HG02642 (cell line): ENCODE results near the gene RNF207.
A peak's percentile ranks its signal among the peaks of the same experiment; 100 is the strongest.

Source experiments
- ATAC-seq: cut with Tn5 transposase; IDR thresholded peaks from one replicate; pipeline ENCODE4 v1.9.1; 2021; ENCODE audit warnings: mild to moderate bottlenecking; ENCODE audit not compliant: unreplicated experiment, poor library complexity

The RNF207 gene

DNA sequence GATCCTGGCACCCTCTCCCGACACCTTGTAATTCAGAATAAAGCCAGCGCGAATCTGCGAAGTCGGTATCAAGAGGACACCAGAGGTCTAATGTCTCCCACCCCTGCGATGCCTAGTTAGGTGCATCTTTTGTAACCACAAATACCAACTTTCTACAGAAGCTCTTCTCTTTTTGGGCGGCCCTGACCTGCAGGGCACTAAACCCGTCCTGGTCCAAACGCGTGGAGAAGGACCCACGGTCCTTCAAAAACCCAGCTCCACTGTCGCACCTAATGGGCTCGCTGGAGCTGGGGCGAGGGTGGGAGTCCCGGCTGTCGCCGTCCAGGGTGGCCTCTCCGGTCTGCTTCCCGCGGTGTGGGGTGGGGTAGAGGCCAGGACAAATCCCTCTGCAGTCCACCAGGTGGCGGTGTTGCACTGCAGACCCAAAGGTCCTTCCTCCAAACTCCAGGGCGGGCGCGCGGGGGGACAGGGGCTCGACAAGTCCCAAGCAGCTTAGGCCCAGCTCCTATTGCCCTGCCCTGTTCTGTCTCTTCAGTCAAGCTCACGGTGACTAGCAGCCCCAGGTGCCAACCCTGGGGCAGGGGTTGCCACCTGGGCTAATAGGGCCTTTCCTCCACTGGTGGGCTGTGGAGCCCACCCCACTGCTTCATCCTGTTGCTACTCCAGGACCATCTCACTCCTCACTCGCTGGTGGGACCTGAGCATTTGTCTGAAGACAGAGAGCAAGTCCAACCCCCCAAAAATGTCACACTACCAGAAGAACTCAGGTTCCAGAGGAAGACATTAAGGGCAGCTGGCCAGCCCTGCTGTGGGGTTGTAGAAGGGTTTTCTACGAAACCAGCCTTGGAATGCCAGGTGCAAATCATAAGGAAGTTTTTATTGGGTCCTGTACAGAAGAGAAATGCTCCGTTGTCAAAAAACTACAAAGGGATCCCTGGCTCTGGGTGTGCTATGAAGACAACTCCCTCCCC lies 40.9 kb downstream of the RNF207 start:
- ATAC-seq = peak; percentile 45

DNA sequence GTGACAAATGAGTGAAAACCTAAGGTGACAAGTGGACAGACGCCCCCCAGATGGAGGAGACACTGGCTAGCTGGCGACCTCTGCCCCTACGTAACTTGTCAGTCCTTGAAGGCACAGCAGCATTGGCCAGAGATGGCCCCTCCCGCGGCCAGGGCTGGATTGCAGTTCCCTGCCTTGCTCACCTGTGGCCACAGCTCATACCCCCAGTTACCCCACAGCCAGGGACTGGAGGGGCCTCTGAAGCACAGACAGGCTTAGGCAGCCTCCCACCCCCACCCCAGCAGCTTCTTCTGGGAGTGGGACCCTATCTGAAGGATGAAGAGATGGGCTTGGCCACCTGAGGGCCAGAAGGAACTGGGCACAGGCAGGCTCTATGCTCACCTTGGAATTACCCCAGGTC lies 41.7 kb downstream of the RNF207 start:
- no peak for ATAC-seq

DNA sequence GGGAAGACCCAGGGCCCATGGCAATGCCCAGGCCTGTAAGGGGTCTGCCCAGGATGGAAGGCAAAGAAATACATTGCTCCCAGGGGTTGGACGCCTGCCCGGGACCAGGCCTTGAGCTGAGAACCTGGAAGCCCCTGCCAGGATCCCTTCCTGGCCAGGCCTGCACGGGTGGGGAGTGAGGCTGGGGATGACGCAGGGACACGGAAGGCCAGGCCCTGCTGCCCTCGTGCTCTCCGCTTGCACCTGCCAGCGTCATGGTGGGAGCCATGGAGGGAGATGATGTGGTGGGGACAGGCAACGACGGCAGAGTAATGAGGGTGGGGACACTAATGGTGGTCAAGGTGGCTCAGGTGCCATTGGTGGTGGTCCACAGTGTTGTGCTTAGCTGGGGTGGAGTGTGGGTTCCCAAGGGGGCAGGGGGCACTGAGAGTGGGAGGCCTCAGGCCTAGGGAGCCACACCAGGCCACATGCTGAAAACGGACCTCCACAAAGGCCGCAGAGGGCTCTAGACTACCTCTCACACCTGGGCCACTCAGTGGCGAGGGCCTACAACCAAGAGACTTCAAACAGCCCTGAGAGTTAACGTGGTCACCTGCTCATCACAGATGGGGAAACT lies 42.4 kb downstream of the RNF207 start:
- no peak for ATAC-seq

DNA sequence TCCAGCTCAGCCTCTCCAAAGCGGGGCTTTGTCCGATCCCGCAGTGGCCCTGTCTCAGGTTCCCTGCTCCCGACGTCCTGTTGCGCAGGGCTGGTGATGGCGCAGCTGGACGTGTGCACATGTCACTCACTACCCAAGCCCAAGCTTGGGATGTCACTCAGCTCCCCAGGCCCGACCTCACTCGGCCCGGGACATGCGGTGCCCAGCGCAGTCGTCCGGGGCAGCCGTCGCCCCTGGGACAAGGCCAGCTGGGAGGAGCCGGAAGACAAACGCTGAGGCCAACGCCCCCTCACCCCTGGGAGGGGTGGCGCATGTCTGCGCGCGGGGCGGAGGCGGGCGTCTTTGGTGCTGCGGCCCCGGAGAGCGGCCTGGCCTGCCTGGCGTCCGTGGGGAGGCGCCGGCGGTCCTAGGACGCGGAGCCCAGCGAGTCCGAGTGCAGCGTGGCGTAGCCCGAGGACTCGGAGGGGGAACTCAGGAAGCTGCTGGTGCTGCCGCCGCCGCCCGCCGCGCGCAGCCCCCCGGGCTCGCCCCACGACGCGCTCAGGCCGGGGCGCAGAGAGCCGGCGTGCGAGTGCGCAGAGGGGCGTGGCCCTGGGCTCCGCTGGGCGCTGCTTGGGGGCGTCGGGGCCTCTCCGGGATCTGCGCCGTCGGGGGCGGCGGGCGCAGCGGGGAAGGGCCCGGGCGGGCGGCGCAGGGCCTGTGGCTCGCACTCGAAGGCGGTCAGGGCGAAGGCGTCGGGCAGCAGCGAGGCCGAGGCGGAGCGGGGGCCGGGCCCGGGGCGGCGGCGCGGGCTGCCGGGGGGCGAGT lies 43.2 kb downstream of the RNF207 start:
- no peak for ATAC-seq

DNA sequence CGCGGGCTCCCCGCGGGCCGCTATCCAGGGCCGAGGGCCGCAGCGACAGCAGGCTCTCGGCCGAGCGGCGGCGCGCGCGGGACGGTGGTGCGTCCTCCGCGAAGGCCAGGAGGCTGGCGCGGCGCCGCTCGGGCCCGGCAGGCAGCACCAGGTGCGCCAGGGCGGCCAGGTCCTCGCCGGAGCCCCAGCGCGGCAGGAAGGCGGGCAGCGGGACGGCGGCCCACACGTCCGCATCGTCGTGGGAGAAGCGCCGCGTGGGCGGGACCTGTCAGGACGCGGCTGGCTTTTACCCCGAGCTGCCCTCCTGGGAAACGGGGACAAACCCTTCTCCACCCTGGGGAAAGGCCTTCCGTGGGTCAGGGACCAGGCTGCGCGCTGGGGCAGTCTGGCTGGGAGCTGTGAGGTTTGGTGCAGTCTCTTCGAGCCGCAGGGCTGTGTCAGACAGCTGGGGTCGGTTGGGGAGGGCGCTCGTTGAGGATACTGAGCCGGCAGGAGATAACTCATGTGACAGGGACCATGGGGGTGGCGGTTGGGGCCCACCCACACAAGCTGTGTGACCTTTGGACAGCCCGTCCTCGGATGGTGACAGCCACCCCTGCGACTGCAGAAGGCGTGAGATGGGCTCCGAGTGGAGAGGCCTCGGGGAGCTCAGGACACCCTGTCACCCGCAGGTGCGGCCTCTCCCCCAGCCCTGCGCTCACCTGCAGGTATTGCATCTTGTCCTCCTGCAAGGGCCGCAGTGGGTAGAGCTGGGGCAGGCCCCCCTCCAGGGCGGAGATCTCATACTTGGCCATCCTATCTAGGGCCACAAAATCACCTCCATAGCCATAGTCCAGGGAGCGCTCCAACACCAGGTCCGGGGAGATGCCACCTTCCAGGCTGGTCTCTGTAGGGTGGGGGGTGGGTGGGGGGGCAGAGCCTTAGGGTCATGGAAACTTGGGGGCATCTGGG lies 44.1 kb downstream of the RNF207 start:
- ATAC-seq = no peak

DNA sequence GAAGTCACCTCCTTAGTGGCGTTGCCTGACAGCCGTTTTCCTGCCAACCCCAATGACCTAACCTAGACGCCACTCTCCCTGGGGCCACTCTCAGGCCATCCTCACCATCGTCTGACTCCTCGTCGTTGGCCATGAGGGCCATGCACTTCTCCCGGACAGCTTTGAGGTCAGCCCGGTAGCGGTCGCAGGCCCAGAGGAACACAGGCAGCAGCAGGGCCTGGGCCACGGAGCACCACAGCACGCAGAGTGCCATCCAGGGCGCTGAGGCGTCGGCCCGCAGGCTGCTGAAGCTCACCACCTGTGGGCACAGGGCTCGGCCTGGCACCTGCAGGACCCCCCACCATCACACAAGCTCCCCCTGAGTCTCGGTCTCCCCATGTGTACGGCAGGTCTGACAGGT lies 45.3 kb downstream of the RNF207 start:
- ATAC-seq = no peak

DNA sequence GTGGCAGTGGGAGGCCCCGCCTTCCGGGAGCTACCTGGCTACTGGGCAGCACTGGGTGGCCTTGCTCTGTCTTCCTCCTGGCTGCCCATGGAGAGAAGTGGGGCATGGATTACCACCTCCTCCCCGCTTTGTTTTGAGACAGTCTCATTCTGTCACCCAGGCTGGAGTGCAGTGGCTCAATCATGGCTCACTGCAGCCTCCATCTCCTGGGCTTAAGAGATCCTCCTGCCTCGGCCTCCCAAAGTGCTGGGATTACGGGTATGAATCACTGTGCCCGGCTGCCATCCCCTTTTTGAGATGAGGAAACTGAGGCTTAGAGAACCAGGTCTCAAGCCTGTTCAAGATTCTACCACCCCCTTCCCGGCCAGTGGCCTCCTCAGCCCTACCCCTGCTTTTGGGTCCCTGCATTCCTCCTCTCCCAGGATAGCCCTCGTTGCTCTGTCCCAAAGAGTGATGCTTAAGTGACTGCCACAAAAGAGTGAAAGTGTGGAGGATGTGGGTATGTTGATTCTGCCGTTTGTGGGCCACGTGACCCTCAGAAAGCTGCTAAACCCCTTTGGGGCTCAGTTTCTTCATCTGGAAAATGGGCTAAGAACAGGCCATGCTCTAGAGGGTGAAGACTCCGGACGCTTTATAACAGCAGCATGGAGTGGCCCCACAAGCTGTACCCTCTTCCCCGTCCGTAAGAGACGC lies 45.9 kb downstream of the RNF207 start:
- ATAC-seq = no peak

DNA sequence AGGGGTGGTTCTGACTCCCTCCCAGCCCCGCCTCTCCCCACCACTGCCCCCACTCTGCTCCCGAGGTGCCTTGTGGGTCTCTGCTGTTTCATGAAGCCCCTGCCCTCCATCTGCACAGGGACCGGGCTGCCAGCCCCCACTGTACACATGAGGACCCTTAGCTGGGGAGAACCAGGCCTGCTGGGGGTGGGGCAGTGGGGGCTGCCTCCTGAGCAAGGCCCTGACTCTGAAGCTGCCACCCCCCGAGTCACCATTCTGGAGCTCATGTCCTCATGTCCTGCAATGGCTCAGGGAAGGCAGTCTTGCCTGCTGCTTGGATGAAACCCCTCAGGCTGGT lies 46.4 kb downstream of the RNF207 start:
- no peak for ATAC-seq

DNA sequence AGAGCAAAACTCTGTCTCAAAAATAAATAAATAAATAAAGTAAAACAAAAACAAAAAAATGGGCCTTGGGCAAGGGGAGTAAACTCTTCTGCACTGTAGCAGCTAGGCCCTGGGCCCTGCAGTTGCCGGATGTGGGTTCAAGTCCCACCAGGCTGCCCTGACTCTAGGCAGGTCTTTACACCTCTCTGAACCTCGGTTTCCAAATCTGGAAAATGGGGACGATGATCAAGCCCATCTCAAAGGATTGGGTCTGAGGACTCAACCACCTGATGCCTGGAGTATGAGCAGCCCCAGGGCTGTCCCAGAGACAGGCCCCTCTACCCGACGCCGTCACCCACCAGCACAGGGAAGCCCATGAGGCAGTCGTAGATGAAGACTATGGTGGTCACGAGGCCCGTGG lies 47.5 kb downstream of the RNF207 start:
- ATAC-seq = no peak

DNA sequence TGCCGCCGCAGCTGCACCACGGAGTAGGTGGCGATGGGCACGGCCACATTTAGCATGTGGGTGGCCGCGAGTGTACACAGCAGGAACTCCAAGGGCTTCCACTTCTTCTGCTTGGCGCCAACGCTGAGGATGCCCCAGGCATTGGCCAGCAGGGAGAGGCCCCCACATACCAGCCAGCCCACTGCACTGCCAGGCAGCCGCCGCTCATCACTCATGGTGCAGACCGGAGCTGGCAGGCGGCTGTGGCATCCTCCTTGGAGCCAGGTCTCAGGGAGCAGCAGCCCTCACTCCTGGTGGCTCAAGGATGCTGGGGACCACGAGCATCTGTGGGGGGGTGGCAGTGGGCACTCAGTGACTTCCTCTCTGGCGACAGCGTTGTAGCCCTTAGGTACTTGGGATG lies 48.8 kb downstream of the RNF207 start:
- no peak for ATAC-seq

DNA sequence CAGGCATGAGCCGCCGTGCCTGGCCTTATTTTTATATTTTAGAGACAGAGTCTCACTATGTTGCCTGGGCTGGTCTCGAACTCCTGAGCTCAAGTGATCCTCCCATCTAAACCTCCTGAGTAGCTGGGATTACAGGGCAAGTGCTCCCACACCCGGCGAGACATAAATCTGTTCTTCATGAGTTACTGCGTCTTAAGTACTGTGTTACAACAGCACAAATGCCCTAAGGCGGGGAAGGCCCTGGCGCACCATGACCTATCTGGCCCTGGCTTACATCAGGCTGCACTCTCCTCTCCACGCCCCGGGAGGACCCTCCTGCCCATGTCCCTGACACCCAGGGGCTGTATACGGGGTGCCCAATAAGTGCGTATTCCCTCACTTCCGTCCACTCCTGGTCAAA lies 50.7 kb downstream of the RNF207 start:
- ATAC-seq = no peak

DNA sequence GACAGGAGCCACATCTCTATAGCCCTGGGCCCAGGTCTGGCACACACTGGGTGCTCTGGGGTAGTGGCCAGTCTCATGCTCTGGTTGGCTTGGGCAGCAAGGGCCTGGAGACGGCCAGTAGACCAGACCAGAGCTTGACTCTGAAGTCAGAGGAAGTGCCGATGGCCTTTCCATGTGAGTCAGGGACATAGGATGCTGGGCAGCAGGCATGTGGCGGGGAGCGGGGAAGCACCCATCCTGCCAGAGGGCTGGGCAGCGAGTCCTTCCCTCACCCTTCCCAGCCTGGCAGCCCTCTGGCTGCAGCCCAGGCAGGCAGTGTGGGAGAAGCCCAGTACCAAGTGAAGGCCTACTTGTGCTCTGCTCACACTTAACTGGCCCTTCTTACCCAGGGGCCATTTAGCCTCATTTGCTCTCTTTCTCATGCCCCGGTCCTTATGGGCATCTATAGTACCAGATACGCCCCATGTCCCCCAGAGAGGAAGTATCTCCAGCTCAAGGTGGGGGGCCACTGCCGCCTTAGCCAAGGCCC lies 51.7 kb downstream of the RNF207 start:
- ATAC-seq = no peak

DNA sequence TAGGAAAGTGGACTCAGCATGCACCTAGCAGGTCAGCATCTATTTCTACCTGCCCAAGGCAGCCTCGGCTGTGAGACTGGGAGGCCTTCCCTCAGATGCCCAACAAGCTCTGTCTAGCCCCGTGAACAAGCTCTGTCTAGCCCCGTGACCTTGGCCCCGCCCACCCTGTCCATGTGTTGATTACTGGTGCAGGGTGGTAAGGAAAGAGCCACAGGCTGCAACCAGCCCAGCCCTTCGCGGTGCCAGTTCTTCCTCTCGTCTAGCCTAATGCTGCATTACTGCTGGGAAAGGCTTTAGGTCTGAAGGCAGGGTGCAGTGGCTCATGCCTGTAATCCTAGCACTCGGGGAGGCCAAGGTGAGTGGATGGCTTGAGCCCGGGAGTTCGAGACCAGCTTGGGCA lies 52.8 kb downstream of the RNF207 start:
- no peak for ATAC-seq

DNA sequence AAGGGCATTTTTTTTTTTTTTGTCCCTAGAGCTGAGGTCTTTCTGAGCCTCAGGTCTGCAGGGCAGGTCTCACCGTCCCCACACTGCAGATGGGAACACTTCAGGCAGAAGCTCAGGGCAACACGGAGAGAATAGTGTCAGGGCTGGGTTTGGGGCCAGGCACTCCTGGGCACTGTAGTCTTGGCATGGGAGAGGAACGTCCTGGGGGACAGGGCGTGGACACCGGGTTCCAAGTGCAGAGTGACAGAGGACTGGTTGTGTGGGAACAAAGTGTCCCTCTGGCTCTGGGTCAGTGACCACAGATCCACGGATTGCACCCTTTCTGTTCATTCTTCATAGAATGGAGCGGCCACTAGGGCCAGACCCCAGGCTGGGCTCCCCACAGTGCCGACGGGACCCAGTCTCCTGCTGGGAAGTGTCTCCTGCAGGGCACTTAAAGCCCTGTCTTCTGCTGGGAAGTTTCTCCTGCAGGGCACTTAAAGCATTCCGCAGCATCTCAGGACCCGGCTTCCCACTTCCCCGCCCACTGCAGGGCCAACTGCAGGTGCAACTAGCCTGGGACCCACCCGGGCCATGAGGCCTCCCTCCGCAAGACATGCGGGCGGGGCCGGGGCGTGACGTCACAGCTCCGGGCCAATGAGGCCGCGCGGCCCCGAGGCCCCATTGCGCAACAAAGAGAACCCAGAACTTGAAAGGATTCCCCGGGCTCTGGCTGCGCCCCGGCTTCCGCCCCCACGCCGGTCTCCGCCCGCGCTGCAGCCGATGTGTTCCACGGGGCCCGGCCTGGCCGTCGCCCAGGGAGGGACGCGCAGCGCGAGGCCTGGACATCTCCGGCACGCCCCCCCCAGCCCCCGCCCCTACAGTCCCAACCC lies 53.8 kb downstream of the RNF207 start:
- ATAC-seq = no peak

DNA sequence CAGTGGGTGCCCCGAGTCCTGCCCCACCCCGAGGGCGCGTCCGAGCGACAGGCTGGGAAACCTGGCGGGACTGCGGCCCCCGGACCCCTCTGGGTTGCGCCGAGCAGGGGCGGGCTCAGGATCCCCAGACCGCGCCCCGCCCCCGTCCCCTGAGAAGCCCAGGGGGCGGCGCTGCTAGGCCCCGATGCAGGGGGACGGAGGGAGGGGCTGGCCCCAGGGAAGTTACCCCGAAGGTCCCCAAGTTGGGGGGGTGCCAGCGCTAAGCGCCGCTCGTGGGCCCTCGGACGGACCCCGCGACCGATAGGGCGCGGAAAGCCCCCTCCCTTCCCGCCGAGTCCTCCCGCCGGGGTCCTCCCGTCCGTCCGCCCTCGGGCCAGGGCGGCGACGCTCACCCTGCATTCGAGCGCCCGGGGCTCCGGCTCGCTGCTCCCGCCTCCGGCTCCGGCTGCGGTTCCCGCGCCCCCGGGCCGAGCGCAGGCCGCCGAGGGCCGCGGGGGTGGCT lies 54.6 kb downstream of the RNF207 start:
- no peak for ATAC-seq

DNA sequence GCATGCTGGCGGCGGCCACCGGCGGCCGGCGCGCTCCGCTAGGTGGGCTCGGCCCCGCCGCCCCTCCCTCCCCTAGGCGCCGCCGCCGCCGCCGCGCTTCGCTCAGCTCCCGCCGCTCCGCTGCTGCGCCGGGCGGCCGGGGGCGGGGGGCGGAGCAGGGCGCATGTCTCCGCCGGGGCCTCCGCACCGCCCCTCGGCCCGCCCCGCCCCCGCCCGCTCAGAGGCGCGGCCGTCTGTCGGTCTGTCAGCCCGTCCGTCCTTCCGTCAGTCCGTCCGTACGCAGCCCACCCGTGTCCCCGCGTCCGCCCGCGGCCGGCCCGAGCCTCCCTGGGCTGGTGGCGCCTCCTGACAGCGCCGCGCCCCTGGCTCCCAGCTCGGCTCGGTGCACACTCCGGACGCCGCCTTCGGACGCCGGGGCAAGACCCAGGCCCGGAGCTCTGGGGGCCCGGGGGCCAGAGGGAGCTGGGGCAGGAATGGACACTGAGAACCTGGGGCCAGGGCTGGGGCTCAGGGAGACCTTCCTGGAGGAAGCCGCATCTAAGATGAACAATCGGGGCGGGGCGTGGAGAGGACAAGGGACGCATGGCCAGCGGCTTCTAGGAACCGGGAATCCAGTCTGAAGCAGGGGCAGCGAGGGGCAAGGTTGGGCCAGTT lies 55.2 kb downstream of the RNF207 start, which contains the start of gene GPR153:
GPR153 (minus strand) TSS at position 138 of the 654 bp plus-strand sequence. CDS start 6,193 bp downstream, outside the sequence.
- ATAC-seq = peak; percentile 45

DNA sequence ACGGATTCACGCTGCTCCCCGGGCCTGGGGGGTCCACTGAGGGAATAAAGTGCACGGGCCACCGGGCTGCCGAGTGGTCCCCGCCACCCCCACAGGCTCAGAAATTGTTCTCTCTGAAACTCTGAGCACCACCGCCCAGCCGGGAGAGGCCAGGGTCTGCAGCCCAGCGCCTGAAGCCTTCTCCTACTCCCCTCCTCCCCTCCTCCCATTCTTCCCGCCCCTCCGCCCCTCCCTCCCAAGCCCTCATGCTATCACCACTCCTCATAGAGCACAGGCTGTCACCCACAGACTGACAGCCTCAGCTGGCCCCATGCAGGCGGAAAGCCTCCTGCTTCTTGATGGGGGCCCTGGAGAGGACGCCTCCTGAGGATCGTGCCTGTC lies 55.7 kb downstream of the RNF207 start:
- no peak for ATAC-seq
